Stimulated activated CD4-positive, alpha-beta T cell treated with anti-CD3 and anti-CD28 coated beads, Interleukin-12 subunit alpha, Interleukin-12 subunit beta, amount 100 ng/mL, for 24 hours (primary cell): ENCODE measurements around the gene NTM.

Experiments
- DNase-seq, 2 experiments: peaks; one replicate each; pipeline ENCODE4 v3.0.0-alpha.2; 2020; ENCODE audit warnings: low read depth in 2 of 2

Gene NTM

DNA sequence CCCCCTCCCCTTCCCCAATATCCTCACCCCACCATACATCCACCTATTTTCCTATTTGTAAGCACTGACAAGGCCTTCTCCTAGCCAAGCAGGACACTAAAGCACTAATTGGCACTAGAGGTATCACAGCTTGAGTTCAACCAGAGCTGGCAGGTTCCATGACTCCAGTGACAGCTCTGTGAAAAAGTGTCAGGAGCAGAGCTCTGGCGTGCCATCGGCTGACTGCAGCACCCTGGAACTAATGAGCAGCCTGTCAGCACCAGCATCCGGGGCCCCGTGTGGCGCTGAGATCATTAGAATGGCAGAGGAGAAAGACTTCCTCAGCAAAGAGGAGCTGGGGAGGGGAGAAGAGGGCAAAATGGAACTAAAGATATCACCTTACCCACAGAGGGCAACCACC lies 847.4 kb downstream of the NTM start:
- no peak for DNase-seq

DNA sequence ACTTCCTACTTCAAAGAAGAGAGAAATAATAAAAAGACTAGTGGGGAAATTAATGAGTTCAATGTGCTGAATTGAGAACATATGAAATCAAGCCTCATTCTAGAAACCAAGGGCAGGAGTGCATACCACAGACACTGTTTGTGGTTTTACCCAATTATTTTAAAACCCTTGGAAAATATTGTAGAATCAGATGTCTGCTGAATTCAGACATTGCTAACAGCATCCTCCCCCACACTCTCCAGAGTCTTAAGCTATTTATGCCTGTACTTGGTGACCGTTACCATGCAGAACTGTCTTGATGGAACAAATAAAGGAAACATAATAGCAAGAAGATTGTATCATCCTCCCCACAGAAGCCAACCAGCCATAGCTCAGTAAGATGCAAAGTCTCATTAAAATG lies 850.1 kb downstream of the NTM start:
- no peak for DNase-seq

- no peak for DNase-seq
Observed at GRCh38 chr11:132222345-132222744, 851.9 kb downstream of the NTM start.

DNA sequence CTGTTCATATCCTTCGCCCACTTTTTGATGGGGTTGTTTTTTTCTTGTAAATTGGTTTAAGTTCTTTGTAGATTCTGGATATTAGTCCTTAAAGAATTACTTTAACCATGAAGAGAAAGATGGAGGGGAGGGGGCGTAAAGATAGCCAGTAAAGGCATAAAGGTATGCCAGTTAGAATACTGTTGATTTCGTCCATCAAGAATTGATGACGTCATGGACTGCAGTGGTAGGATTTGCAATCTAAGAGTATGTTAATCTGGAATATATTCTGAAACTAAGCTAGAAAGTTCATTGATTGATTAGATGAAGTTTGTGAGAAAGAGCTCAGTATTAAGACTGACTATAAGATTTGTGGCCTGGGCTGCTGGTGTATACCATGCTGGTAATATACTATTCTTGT lies 856.1 kb downstream of the NTM start:
- no peak for DNase-seq

GRCh38 chr11:132228746-132229325 lies 858.4 kb downstream of the NTM start:
- DNase-seq: no peak

- no peak for DNase-seq
Observed at GRCh38 chr11:132231656-132232347, 861.4 kb downstream of the NTM start.

GRCh38 chr11:132234878-132235277 lies 864.5 kb downstream of the NTM start:
- no peak for DNase-seq

DNA sequence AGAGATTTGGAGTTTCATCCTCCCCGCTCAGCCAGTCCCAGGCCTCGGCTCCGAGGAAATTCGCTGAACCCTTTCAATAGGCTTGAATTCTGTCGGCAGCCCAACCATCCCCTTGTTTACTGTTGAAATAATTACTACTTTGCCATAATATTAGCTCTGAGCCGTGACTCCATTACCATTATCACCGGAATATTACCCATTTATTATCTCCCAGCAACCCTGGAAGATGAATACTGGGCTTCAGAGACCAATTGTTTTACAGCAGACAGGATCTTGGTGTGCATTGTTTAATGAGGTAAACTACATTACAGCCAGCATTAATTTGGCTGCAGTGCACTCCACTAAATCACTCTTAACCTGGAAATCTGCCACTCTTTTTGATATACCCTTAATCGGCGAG lies 867.4 kb downstream of the NTM start:
- no peak for DNase-seq

DNA sequence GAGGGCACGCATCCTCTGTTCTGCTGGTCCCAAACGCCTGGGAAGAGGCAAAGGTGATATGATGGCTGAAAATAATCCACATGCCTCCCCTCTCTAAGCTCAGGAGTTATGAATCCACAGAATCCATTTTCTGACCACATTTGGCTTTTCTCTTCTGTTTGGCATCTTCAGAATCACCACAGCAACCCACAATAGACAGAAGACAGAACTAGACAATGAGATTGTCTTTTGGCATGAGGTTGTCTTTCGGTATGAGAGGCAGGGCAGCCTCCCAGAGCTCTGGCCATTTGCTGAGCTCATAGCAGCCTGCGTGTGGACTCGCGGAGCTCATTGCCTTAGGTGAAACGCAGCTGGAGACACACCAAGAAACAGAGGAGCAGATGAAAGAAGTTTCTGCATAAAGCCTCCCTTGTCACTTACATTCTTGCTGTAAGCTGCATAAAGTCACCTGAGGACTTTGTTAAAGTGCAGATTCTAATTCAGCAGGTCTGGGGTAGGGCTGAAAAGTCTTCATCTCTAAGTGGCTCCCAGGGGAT lies 868.0 kb downstream of the NTM start:
- DNase-seq: no peak

DNA sequence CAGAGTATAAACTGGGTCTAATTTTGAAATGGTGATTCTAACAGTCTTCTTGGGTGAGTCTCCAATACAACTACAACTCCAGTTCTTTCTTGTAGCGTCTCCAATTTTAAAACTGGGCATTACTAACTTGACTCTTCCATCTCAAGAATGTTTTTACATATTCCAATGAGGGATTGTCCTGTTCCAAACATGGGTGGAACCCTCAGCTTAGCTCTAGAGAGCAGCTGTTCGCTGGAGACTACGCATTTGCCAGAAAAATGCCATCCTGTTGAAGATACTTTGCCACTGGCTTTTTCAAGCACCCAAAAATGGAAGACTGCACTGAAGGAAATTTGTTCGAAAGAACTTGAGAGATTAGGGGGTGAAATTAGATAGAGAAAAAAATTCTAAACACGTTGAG lies 870.0 kb downstream of the NTM start:
- no peak for DNase-seq

DNA sequence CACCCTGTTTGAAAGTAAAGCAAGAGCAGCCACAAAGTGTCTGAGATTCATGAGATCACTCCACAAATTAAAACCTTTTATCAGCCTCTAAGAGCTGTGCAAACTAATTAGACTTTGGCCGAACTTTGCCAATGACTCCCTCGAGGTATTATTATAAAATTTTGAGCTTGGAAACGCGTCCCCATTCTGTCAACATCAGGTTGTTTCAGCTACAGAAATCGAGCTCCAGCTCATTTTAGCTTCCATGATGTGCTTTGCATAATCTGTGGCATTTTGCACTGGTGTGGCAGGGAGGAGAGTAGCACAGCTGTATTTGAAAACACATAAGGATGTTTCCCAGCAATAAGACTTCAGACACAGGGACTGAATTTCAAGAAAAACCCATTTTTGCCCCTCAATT lies 872.2 kb downstream of the NTM start:
- DNase-seq: no peak

GRCh38 chr11:132244846-132245245 lies 874.4 kb downstream of the NTM start:
- no peak for DNase-seq

GRCh38 chr11:132245403-132246385 lies 875.3 kb downstream of the NTM start:
- no peak for DNase-seq

DNA sequence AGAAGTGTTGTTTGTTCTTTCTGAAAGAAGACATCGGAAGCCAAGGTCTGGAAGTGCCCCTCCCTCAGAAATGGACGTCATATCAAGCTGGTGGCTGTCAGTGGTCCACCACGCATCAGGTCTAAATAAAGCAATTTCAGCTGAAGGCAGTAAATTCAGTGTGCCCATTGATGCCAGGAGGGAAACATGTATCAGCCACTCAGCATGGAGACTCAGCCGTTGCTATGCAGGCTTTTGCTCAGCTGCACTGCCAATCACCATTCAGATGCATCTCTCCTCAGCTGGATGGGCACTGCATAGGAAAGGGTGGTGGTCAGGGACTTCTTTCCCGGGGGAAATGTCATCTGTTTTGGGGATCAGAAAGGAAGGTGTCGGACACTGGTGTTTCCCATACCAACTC lies 878.2 kb downstream of the NTM start:
- DNase-seq: no peak

GRCh38 chr11:132249256-132249655 lies 878.8 kb downstream of the NTM start:
- no peak for DNase-seq

DNA sequence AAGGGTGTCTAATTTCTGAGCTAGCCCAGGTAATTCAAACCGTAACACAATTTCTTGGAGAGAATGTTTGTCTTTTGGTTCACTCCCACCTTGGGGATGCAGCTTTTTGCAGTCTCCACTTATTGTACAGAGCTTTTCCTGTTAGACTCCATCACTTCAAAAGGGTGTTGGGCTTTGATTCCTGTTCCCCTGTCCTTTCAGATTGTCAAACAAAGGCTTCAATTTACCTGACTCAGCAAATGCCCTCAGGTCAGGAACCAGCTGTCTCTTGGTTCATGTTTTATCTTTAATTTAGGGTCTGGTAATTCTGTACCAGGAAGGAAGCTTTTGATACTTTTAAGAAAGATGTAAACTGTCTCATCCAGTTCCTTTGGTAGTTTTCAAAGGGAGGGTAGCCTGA lies 880.6 kb downstream of the NTM start:
- no peak for DNase-seq

DNA sequence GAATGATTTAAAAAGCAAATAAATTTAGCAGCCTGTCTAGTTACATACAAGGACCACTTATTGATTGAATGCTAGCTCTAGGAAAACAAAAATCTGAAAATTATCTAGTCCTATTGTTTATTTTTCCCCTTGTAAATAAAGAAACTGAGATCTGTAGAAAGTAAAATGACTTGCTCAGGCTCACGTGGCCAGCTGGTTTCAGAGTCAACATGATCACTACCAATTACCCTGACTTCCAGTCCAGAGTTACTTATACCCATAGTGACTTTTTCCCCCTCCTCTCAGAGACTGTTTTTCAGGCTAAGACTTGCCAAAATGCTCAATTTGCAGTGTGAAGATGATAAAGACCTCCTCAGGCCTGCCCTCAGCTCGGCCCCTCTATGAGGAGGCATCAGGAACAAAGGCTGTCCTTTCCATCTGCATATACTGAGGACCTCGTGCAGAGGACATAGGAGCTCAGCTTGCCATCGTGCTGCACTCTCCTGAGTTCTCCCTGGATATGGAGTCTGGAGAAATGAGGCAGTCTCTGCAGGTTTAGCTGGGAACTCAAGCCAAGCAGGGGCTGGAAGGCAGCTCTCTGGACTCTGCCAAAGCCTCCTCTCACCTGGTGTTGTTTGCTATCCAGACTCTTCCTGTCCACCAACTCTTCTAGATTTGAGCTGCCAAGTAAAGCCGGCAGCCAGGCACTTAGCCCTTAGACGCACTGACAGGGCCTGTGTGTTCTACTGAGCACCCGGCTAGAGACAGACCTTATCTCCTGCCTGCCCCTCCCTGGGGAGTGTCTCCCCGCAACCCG lies 883.3 kb downstream of the NTM start:
- no peak for DNase-seq

DNA sequence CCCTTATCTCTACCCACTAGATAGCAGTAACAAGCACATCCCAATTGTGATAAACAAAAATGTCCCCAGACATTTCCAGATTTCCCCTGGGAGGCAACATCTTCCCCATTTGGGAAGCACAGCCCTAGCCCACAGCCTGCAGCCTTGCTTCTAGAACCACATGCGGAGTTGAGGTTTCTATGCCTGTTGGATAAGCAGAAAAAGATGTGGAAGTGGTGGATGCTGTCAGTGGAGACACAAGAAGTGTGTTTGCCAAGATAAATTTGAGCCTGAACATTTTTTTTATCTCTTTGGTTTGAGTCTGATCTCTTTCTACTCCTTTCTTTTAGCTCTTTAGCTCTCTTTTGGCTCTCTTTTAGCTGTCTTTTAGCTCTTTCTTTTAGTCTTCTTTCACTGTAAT lies 884.5 kb downstream of the NTM start:
- DNase-seq: no peak

DNA sequence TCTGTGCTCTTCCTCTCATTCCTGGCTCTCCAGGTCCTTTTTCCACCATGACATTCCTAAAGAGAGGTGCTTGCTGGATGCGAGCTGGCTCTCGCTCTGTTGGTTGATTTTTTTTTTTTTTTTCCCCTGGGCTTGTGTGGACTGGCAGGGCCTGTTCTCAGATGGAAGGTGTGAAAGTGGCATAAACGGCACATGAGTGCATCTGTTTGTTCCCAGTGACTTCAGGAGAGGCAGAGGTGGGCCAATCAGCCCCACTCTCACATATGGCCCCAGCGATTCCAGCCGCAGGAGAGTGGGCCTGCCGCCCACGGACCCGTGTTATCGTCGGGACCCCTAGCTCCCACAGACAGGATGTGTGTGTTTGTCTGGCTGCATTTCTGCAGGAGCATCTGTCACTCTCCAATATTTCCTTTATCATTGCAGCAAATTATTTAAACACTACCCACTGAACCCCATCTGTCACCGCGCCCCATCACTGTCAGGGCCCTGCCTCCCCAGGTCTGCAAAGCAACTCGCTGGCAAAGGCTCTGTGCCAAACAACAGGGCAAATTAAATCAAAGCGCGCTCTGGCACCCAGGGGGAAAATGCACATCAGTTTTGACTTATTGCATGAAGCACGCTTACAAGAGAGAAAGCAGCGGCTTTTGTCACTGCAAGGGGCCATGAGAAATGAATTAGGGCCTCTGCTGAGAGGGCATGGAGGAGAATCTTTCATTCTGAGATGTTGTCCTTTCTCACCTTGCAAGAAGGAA lies 886.3 kb downstream of the NTM start:
- DNase-seq: no peak

DNA sequence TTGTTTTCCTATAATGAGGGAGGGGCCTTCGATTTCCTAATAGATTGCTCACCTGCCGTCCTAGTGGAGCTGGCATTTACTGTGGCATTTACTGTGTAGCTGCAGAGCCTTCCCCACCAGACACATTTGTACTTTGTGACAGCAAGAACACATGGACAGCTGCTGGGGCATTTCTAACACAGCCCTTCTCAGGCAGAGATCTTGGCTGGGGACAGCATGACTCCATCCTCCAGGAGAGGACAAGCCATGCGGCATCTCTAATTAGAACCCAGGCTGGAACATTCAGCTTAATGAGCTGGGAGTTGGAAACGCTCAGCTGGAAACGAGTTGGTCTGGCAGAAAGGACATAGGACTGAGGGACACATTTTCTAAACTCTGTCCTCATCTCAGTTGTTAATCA lies 887.5 kb downstream of the NTM start:
- no peak for DNase-seq

DNA sequence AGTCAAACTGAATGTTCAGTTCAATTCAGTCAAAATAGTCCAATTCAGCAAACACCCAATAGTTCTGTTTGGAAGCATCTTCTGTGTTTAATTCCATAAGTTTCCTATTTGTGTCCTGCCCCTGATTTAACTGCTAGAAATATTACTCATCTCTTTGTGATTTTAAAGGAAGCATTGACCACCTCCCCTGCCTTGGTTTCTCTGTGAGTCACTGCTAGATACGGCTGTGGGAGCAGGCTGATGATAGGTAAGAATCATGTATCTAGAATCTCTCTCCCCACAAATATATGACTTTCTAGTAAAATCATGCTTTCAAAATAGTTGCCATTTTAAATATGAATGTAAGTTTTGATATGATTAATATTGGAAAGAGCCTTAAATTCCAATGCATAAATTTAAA lies 888.5 kb downstream of the NTM start:
- no peak for DNase-seq
